Stimulated activated naive CD8-positive, alpha-beta T cell treated with anti-CD3 and anti-CD28 coated beads, Interleukin-15, Interleukin-2, amounts not matched to agents 100 U/mL and 50 U/mL, for 24 hours (primary cell): Measurements from ENCODE around the gene ASPHD1.
"Not testable (repeated sequence)": the region's sequence is repeated elsewhere in the genome, so short reads cannot be mapped to it uniquely, and the experiment has no call there.

Experiments
- ATAC-seq: fragments of 150-1000 bp; cut with Tn5 transposase; one replicate; pipeline ENCODE4 v1.10.0; 2021
- DNase-seq: peaks from one replicate; pipeline ENCODE4 v3.0.0; 2021

ASPHD1 gene

GRCh38 chr16:29877266-29877961, 22.9 kb upstream of the ASPHD1 start:
- ATAC-seq, result peak; percentile 70
- DNase-seq, result peak; percentile 69

GRCh38 chr16:29878172-29878571, 22.1 kb upstream of the ASPHD1 start:
- DNase-seq, result no peak

GRCh38 chr16:29881050-29881449, 19.2 kb upstream of the ASPHD1 start:
- DNase-seq (no peak), ATAC-seq (no peak)

More at GRCh38 chr16:29878172-29878571, 22.1 kb upstream of the ASPHD1 start:
- no peak for ATAC-seq

- DNase-seq, result no peak
- no peak for ATAC-seq
Measured at GRCh38 chr16:29883987-29884386, 16.3 kb upstream of the ASPHD1 start.

GRCh38 chr16:29889372-29889771, 10.9 kb upstream of the ASPHD1 start:
- not testable (repeated sequence) for DNase-seq, ATAC-seq

GRCh38 chr16:29891525-29892457, 8.5 kb upstream of the ASPHD1 start:
- ATAC-seq (no peak), DNase-seq (no peak)

- DNase-seq (no peak), ATAC-seq (no peak)
Measured at GRCh38 chr16:29892458-29892813, 7.9 kb upstream of the ASPHD1 start.

GRCh38 chr16:29893553-29893952, 6.7 kb upstream of the ASPHD1 start:
- ATAC-seq (no peak), DNase-seq (no peak)

- no peak for DNase-seq
- ATAC-seq, result no peak
Measured at GRCh38 chr16:29894352-29894751, 5.9 kb upstream of the ASPHD1 start.

GRCh38 chr16:29896841-29897240, 3.4 kb upstream of the ASPHD1 start:
- no peak for ATAC-seq
- no peak for DNase-seq

- DNase-seq (no peak), ATAC-seq (no peak)
Measured at GRCh38 chr16:29897333-29897732, 3.0 kb upstream of the ASPHD1 start.

- no peak for DNase-seq
Measured at GRCh38 chr16:29898135-29898803, 2.0 kb upstream of the ASPHD1 start.

GRCh38 chr16:29898804-29899515, 1.3 kb upstream of the ASPHD1 start:
- ATAC-seq (no peak), DNase-seq (no peak)

More at GRCh38 chr16:29898135-29898803, 2.0 kb upstream of the ASPHD1 start:
- no peak for ATAC-seq

- ATAC-seq (no peak), DNase-seq (peak; percentile 88)
Measured at GRCh38 chr16:29899516-29900101, 679 bp upstream of the ASPHD1 start, which contains the start of gene SEZ6L2. Gene SEZ6L2 (minus strand): TSS chr16:29899550. CDS start chr16:29899019, 531 bp downstream.

- ATAC-seq (no peak), DNase-seq (no peak)
Measured at GRCh38 chr16:29900888-29901606, 759 bp downstream of the ASPHD1 start.

GRCh38 chr16:29901607-29901945, 1.3 kb downstream of the ASPHD1 start:
- no peak for ATAC-seq

GRCh38 chr16:29903590-29903989, 3.3 kb downstream of the ASPHD1 start:
- DNase-seq, result no peak

More at GRCh38 chr16:29901607-29901945, 1.3 kb downstream of the ASPHD1 start:
- no peak for DNase-seq

GRCh38 chr16:29904947-29905346, 4.7 kb downstream of the ASPHD1 start:
- DNase-seq (no peak), ATAC-seq (no peak)

More at GRCh38 chr16:29903590-29903989, 3.3 kb downstream of the ASPHD1 start:
- ATAC-seq, result no peak

- no peak for DNase-seq
- ATAC-seq, result no peak
Measured at GRCh38 chr16:29905668-29906067, 5.4 kb downstream of the ASPHD1 start.

GRCh38 chr16:29906520-29907244, 6.4 kb downstream of the ASPHD1 start:
- DNase-seq, result no peak
- ATAC-seq, result no peak
